WTC11 (cell line): ENCODE measurements around the gene VCL. TPM values are rescaled to one million over a fixed set of nuclear protein-coding genes. Genes with fewer than 3 reads are reported as not detected.

ENCODE experiments used
- ATAC-seq: fragments of 200-7000 bp; cut with Tn5 transposase; 2 replicates; pipeline ENCODE4 v1.10.0; 2021; ENCODE audit warnings: mild to moderate bottlenecking, moderate library complexity
- CTCF ChIA-PET: fragments of 300-600 bp; sonication (Branson Sonifier 250); formaldehyde crosslinking; loops from one replicate; lab custom pipeline; 2021; ENCODE audit warnings: antibody characterized with exemption; lab: Charles Lee
- POLR2A ChIA-PET: fragments of 350-600 bp; sonication (Branson Sonifier 250); formaldehyde crosslinking; loops from one replicate; lab custom pipeline; 2021; ENCODE audit warnings: antibody characterized with exemption; lab: Charles Lee
- DNase-seq: peaks from one replicate; pipeline ENCODE4 v3.0.0; 2021; ENCODE audit warnings: low spot score
- H3K27ac Mint-ChIP-seq: 2 replicates; pipeline ENCODE4 v1.8.0; 2021; ENCODE audit warnings: mixed read lengths
- H3K27me3 Mint-ChIP-seq: 2 replicates; pipeline ENCODE4 v1.8.0; 2021; ENCODE audit warnings: low read depth, mild to moderate bottlenecking, moderate library complexity, mixed read lengths
- H3K36me3 Mint-ChIP-seq: 2 replicates; pipeline ENCODE4 v1.8.0; 2021; ENCODE audit warnings: mixed read lengths
- H3K4me1 Mint-ChIP-seq: 2 replicates; pipeline ENCODE4 v1.8.0; 2022; ENCODE audit warnings: mixed read lengths
- H3K4me3 Mint-ChIP-seq: 2 replicates; pipeline ENCODE4 v1.8.0; 2021; ENCODE audit warnings: mild to moderate bottlenecking, moderate library complexity, mixed read lengths
- H3K9me3 Mint-ChIP-seq: 2 replicates; pipeline ENCODE4 v1.8.0; 2021; ENCODE audit warnings: mixed read lengths
- AFF4 ChIP-seq: sonication (generic); formaldehyde crosslinking; IDR thresholded peaks from 2 replicates; pipeline ENCODE4 v1.8.1; 2023; ENCODE audit warnings: mild to moderate bottlenecking, missing genetic modification reagents, borderline replicate concordance
- ARID4B ChIP-seq: sonication (generic); formaldehyde crosslinking; IDR thresholded peaks from 2 replicates; pipeline ENCODE4 v1.8.0; 2023; ENCODE audit warnings: missing genetic modification reagents, mild to moderate bottlenecking, borderline replicate concordance
- ATF2 ChIP-seq: sonication (generic); formaldehyde crosslinking; IDR thresholded peaks from 2 replicates; pipeline ENCODE4 v1.8.1; 2022; ENCODE audit warnings: low read depth, missing genetic modification reagents, borderline replicate concordance
- ERG ChIP-seq: fragments of 250-450 bp; sonication (Bioruptor Pico); IDR thresholded peaks from 2 replicates; pipeline ENCODE4 v1.8.0; 2021; ENCODE audit warnings: mild to moderate bottlenecking
- FOXP1 ChIP-seq: sonication (generic); formaldehyde crosslinking; IDR thresholded peaks from 2 replicates; pipeline ENCODE4 v1.8.0; 2022; ENCODE audit warnings: missing genetic modification reagents, mild to moderate bottlenecking, moderate library complexity, borderline replicate concordance
- HMGA2 ChIP-seq: fragments of 250-450 bp; sonication (Bioruptor Pico); IDR thresholded peaks from 2 replicates; pipeline ENCODE4 v1.4.0; 2021; ENCODE audit warnings: mild to moderate bottlenecking, moderate library complexity
- HMGXB4 ChIP-seq: sonication (generic); formaldehyde crosslinking; IDR thresholded peaks from 2 replicates; pipeline ENCODE4 v1.8.1; 2023; ENCODE audit warnings: mild to moderate bottlenecking, moderate library complexity, missing genetic modification reagents
- IRF1 ChIP-seq: sonication (generic); formaldehyde crosslinking; IDR thresholded peaks from 2 replicates; pipeline ENCODE4 v1.8.0; 2023; ENCODE audit warnings: missing genetic modification reagents
- JUN ChIP-seq: sonication (generic); formaldehyde crosslinking; IDR thresholded peaks from 2 replicates; pipeline ENCODE4 v1.8.0; 2023; ENCODE audit warnings: mild to moderate bottlenecking, missing genetic modification reagents
- MYBL2 ChIP-seq: sonication (generic); formaldehyde crosslinking; IDR thresholded peaks from 2 replicates; pipeline ENCODE4 v1.8.1; 2023; ENCODE audit warnings: mild to moderate bottlenecking, moderate library complexity, missing genetic modification reagents
- SMAD4 ChIP-seq: sonication (generic); formaldehyde crosslinking; IDR thresholded peaks from 2 replicates; pipeline ENCODE4 v1.8.0; 2022; ENCODE audit warnings: mild to moderate bottlenecking, missing genetic modification reagents
- SOX15 ChIP-seq: fragments of 250-450 bp; sonication (Bioruptor Pico); IDR thresholded peaks from 2 replicates; pipeline ENCODE4 v1.9.0; 2021; ENCODE audit warnings: mild to moderate bottlenecking
- TEAD4 ChIP-seq: sonication (generic); formaldehyde crosslinking; IDR thresholded peaks from 2 replicates; pipeline ENCODE4 v1.8.0; 2022; ENCODE audit warnings: mild to moderate bottlenecking, missing genetic modification reagents
- ZBTB43 ChIP-seq: sonication (generic); formaldehyde crosslinking; IDR thresholded peaks from 2 replicates; pipeline ENCODE4 v1.8.1; 2023; ENCODE audit warnings: mild to moderate bottlenecking, missing genetic modification reagents
- ZNF416 ChIP-seq: fragments of 250-450 bp; sonication (Bioruptor Pico); IDR thresholded peaks from 2 replicates; pipeline ENCODE4 v1.9.0; 2021; ENCODE audit warnings: mild to moderate bottlenecking, inconsistent platforms
- ZNF532 ChIP-seq: fragments of 250-450 bp; sonication (Bioruptor Pico); IDR thresholded peaks from 2 replicates; pipeline ENCODE4 v1.9.0; 2021; ENCODE audit warnings: mild to moderate bottlenecking, borderline replicate concordance
- total RNA-seq: library from RNA; stranded (reverse); gene quantifications from 3 replicates; pipeline ENCODE4 v1.2.3, GENCODE V29; 2021

Gene VCL
- total RNA-seq, 1 experiment from 2014 or later = 225 TPM

GRCh38 chr10:74167443-74167842 lies 169.5 kb downstream of the VCL start:
- ChIA-PET CTCF (interaction anchor here (1.1 kb wide), 1 partner anchor 867 kb away, joined by 5 read pairs; no protein-coding TSS in a partner anchor), POLR2A (interaction anchor here (0.6 to 1.2 kb wide), 3 partner anchors 9 to 959 kb away, joined by 4 to 9 read pairs (median 5); partner anchors contain the start of genes ADK and AP3M1)

More at GRCh38 chr10:74167443-74167842, 169.5 kb downstream of the VCL start:
- no peaks in the 10 kb centered on the region for H3K9me3 Mint-ChIP-seq
- TF ChIP-seq TEAD4 (no peak), SOX15 (CRISPR knock-in tag) (no peak), AFF4 (CRISPR knock-in tag) (no peak), ATF2 (no peak), ARID4B (no peak), HMGA2 (CRISPR knock-in tag) (no peak), HMGXB4 (CRISPR knock-in tag) (no peak), ZBTB43 (CRISPR knock-in tag) (no peak), ZNF416 (no peak), ZNF532 (CRISPR knock-in tag) (no peak), SMAD4 (CRISPR knock-in tag) (no peak), JUN (CRISPR knock-in tag) (no peak), MYBL2 (CRISPR knock-in tag) (no peak), ERG (CRISPR knock-in tag) (no peak), IRF1 (CRISPR knock-in tag) (no peak), FOXP1 (CRISPR knock-in tag) (no peak)
- H3K4me1 Mint-ChIP-seq = peaks cover 6% of the 10 kb centered on the region
- no peak overlapping the region for H3K4me3 Mint-ChIP-seq
- ATAC-seq (no peak), DNase-seq (no peak)
- no peaks in the 10 kb centered on the region for H3K27me3 Mint-ChIP-seq
- H3K27ac Mint-ChIP-seq = peak overlapping the region; percentile 41; the same call in 1 of the 2 replicates
- H3K36me3 Mint-ChIP-seq = no peaks in the 10 kb centered on the region
